NCI-H2196 treated with DMSO at 0.1 percent for 48 hours (cell line): ENCODE data around the gene GRAMD4.
"Not testable (repeated sequence)": the region's sequence is repeated elsewhere in the genome, so short reads cannot be mapped to it uniquely, and the experiment has no call there.

Experiments
- DNase-seq: peaks from one replicate; lab custom pipeline; 2025; ENCODE audit not compliant: unreplicated experiment; lab: John Stamatoyannopoulos, UW

The GRAMD4 gene

DNA sequence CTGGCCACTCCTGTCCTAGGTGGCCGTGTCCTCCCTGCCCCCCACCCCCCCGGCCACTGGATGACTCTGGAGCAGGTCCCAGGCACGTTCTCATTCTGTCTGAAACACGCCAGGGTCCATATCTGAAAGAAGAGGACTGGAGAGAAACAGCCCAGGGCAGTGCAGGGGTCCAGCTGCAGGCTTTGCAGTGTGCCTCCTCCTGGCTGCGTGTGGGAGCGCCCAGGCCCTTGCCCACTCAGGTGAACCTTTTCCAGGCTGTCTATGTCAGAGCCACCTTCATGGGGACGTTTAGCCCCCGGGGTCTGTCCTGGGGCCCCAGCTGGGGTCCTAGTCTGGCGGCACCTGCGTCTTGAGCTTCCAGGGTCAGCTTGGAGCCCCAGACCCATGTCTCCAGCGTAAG lies 15.6 kb downstream of the GRAMD4 start:
- no peak for DNase-seq

DNA sequence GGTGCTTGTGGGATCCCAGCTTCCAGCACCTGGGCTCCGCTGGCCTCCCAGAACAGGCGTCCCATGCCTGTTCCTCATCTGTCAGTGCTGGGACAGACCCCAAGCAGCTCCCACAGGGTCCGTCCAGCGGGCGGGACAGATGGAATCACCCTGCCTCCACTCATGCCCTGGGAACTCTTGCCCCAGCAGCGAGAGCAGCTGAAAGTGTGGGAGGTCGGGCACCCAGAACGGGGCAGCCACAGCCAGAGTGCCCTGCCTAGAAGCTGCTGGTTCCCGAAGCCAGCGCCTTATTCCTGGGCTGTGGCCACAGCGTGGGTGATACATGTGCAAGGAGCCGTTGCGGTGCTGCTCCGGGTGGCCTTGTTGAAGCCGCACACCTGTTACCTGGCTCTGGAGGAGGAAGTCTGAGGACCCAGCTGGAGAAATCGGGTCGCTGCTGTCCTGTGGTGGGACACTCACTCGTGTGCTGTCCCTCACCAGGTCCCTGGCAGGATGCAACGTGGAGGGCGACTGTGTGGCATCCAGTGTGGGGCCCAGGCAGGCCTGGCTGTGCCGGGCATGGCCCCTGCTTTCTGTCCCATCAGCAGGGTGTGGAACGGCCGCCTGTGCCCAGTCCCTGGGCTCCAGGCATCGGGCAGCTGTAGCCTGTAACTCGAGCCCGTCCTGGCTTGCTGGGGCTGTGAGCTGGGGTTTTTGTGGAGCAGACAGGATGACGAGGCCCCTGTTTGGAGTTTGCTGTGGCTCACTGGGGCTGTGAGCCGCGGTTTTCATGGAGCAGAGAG lies 16.2 kb downstream of the GRAMD4 start:
- DNase-seq, result no peak

DNA sequence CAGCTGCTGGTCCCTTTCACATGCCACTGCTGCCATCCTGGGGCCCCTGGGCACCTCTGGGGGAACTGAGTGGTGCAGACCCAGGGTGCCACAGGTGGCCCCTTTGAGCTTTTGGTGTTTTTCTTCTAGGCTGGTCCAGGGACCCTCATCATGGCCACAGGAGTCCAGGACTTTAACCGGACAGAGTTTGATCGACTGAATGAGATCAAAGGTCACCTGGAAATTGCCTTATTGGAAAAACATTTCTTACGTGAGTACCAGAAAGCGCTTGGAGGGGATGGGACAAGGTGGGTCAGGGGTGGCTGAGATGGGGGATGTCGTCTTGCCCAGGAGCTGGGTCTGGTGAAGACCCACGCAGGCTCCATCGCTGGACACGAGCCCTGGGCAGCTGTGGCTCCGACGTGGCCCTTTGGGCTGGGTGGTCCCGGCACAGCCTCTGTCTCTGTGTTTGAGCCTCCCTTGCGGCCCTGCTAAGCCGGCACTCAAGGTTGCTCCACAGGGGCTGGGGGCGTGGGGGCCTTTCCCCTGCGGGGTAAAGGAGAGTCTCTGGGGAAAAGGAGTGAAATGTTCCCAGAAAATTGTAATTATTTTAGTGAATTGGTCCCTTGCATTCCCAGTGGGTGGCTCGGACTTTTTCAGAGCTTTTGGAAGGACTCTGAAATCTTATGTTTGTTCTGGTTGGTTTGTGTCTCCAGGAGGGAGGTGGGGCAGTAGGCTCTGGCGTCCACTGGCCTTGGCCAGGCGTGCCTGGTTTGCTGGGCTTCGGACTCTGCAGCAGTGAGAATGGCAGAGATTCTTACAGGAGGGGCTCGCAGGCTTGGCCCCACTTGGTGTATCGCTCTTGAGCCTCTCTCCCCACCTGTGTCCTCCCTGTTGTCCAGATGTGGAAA lies 17.8 kb downstream of the GRAMD4 start:
- DNase-seq, result no peak

DNA sequence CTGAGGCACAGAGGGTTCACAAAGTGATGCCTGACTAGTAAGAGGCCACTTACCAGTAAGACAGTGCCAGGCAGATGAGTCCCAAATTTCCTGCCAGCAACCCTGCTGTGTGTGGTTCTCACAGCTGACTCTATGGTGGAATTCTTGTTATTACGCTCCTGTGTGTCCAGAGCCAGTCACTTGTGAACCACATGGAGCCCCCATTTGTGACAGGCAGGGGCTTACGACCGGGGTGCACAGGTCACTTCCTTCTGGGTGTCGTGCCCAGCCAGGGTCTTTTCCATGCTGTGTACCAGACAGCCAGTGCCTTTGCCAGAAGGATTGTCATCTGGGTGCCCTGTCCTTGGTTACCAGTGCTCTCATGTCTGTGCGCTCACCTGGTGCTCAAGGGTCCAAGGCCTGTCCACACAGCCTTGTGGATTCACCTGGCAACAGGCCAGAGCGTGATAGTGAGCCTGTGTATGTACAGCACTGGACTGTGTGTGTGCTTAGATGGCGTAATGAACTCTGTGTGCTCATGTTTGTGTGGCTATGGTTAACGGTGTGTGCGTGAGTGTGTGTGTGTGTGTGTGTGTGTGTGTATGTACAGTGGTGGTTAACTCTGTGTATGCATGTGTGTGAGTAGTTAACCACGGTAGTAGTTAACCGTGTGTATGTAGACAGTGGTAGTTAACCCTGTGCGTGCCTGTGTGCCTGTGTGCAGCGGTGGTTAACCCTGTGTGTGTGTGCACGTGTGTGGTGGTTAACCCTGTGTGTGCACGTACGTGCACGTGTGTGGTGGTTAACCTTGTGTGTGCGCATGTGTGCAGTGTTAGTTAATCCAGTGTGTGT lies 18.6 kb downstream of the GRAMD4 start:
- peak; percentile 13 for DNase-seq

DNA sequence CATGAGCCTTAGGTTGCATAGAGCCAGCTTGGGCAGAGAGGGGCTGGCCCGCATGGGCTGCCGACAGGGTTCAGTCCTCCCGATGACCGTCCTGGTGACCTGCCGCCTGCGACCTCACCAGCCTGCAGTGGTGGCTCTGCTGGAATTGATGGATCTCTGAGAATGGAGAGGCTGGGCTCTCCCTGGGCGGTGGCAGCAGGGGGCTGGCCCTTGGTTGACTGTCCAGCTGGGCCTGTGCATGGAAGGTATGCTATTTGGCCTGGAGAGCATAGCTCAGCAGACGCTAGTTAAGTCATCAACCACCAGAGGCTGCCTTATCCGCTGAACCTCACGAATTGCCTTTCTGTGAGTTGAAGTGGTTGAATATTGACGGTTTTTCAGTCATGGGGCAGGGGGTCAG lies 19.7 kb downstream of the GRAMD4 start:
- DNase-seq, result no peak

DNA sequence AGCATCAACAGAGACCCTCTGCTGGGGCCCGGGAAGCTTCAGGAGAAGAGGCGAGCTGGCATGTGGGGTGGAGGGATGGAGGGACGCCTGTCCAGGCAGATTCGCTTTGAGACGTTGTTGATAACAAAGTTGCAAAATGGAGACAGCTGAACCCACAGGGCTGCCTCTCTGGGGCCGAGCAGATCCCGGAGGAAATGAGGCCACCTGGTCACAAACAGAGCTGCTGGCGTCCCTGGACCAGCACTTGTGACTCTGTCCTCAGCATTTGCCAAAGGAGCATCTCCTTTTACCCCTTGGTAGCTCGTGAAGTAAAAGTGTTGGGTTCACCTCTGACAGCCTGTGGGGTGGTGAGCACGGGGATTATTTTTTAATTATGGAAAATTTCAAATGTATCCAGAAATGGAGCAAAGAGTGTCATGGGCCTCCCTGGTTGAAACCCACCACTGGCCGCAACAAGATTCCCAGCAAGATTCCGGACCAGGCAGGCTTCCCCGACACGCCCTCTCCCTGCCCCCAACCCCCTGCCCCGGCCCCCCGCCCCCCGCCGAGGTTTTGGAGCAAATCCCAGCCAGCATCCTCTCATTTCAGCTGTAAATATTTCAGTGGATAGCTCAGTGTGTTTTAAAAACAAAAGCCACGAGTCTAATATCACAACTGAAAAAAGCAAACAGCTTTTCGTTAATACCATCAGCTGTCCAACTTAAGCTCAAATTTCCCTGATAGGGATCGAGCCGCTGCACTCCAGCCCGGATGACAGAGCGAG lies 20.3 kb downstream of the GRAMD4 start:
- DNase-seq, result no peak

DNA sequence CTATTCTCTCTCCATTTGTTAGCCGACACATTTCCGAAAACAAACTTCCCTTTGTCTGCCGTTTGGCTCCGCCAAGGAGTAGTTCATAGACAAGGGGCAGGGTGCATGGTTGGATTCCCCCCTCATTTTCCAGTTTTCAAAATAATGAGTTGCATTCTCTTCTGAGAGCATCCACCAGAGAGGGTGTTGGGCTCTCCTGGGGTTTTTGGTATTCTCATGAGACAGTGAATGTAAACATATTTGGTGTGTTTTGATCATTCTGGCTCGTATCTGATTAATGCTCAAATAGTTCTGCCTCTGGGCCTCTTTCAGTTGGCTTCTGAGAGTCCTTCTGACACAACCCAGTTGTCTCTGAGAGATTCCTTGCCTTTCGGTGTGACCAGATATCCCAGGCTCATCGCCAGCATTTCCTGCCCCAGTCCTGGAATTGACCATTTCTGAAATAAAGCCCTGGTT lies 21.7 kb downstream of the GRAMD4 start:
- no peak for DNase-seq

DNA sequence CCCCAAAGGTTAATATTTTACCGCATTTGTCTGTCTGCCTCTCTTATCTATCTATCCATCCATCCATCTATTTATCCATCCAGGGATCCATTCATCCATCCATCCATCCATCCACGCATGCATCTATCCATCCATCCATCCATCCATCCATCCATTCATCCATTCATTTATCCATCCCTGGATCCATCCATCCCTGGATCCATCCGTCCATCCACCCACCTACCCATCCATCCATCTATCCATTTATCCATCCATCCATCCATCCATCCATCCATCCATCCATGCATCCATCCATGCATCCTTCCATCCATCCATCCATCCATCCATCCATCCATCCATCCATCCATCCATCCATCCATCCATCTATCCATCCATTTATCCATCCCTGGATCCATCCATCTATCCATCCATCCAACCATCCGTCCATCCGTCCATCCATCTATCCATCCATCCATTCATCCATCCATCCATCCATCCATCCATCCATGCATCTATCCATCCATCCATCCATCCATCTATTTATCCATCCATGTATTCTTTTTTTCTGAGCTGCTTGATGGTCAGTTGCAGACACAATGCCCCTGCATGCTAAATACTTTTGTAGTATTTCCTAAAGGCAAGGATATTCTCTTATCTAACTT lies 22.8 kb downstream of the GRAMD4 start:
- DNase-seq, result not testable (repeated sequence)

DNA sequence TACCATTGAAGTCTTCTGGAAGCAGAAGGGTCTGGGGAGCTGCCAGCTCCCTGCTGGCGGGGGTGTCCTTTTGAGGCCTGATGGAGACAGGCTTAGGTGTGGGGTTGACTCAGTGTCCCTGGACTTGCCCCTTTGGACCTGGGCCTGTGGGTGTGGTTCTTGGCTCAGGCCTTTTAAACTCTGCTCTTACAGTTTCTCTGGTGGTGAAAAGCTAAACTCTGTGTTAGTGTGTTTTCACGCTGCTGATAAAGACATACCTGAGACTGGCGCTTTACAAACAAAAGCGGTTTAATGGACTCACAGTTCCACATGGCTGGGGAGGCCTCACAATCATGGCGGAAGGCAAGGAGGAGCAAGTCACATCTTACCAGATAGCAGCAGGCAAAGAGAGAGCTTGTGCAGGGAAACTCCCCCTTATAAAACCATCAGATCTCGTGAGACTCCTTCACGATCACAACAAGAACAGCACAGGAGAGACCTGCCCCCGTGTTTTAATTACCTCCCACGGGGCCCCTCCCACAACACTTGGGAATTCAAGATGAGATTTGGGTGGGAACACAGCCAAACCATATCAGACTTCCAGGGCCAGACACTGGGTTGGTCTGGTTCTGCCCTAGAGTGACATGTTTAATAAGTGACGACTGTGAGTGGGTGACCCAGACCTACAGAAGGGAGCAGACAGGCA lies 26.5 kb downstream of the GRAMD4 start:
- DNase-seq, result no peak

DNA sequence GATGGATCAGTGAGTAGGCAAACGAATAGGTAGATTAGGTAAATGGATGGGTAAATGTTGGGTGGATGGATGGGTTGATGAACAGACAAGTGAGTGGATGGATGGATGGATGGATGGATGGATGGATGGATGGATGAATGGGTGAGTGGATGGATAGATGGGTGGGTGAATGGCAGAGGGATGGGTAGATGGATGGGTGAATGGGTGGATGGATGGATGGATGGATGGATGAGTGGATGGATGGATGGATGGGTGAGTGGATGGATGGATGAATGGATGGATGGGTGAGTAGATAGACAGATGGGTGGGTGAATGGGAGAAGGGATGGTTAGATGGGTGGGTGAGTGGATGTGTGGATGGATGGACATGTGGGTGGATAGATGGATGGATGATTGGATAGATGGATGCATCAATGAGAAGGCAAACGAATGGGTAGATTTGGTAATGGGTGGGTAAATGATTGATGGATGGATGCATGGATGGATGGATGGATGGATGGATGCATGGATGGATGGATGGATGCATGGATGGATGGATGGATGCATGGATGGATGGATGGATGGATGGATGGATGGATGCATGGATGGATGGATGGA lies 28.1 kb downstream of the GRAMD4 start:
- DNase-seq, result not testable (repeated sequence)

DNA sequence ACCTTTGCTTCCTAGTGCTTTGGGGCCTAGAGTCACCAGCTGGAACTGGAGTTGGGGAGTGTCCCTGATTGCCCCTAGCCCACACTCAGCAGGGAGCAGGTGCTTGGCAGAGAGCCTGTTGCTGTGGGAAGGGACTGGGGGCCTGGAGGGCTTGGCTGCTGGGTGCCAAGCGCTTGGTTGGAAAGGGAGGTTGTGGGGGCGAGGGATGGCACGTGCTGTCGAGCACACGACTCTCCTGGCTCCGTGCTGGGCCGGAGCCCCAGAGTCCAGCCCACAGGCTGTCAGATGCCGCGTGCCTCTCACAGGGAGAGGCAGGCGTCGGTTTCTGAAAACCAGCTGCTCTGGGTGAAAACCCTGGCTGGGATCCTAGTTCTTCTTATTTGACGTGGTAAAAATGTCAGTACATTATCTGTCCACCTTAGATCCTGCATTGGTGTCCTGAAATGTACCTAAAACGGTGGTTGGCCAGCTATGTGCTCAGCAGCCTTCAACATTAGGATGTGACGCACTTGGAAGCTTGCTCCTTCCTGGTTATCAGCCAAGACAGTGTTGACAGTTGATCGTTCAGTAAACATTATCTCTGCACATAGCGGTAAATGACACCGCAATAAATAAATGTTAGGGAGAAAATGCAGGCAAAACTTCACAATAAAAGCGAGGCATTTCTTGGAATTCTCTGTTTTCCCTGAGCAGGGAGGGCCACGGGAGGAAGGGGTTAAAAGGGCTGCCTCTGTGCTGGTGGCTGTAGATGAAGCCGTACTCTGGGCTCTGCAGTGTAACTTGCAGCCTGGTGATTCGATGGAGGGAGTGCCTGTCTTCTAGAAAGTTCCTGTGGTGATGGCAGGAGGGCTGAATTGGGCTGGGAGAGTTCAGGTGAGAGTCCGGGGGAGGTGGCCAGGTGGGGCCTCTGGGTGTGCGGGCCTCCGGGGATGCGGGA lies 29.2 kb downstream of the GRAMD4 start:
- peak; percentile 90 for DNase-seq

DNA sequence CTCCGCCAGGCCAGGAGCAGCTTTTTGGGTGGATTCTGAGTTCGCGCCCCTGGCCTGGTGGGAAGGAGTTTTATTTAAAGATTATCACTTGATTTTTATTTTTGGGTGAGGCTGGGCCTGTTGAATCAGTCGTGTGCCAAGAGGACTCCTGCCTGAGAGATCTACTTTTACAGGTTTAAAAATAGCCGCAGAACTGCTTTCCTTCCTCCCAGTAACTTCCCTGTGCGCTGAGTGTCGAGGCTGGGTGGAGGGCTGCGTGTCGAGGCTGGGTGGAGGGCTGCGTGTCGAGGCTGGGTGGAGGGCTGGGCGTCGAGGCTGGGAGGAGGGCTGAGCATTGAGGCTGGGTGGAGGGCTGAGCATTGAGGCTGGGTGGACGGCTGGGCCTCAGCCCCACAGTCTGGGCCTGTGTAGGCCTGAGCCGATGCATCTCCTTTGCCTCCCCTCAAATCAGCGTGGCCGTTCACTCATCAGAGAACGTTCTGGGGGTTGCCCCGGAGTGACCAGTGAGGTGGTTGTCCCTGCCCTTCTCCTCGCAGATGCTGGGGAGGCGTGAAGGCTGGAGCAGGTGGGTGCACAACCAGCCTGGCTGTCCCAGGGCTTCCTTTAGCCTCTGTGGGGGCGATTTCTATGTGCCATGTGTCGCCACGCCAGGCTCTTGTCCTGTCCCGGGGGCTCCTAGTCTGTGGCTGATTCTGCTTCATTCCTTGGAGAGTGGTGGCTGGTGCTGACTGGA lies 30.1 kb downstream of the GRAMD4 start:
- no peak for DNase-seq

DNA sequence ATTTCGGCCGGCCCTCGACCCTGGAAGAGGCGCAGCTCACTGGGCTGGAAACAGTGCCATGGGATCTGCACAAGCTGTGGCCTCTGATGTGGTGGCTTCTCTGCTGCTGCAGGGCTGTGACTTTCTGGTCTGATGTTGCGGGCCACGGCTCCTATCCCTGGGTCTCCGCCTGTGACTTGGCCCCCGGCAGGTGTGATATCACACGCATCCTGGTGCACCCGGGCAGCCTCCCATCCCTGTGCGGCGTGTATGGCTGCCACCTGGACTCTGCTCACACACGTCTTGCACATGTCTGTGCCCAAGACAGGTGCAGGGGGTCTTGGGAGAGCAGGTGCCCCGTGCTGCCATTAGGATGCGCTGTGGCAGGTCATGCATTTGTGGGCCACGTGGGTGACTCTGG lies 31.1 kb downstream of the GRAMD4 start:
- DNase-seq, result no peak

DNA sequence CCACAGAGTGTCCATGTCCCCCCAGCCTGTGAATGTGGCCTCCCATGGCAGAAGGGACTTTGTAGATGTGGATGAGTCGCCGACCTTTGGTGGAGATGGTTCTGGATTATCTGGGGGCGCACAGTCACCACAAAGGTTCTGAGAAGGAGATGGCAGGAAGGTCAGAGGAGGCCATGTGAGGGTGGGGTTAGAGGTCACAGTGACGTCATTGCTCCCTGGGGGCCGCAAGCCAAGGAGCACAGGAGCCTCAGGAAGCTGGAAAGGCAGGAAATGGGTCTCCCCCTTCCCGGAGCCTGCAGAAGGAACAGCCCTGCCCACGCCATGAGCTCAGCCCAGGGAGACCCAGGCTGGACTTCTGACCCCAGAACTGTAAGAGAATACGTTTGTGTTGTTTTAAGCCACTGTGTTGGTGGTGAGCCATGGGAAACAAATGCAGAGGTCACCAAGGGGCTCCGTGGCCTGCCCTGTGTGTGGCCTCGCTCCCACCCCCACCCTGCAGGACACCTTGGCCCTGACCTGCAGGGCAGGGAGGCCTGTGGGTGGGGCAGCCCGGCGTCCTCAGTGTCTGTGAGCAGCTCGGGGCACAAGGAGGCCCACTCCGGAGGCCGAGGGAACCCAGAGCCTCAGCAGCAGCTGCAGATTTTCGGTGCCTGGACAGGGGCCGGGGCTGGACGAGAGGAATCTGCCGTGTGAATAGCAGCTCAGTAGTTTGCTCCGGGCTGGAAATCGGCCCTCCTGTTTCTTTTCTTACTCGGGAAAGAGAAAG lies 32.1 kb downstream of the GRAMD4 start:
- no peak for DNase-seq

DNA sequence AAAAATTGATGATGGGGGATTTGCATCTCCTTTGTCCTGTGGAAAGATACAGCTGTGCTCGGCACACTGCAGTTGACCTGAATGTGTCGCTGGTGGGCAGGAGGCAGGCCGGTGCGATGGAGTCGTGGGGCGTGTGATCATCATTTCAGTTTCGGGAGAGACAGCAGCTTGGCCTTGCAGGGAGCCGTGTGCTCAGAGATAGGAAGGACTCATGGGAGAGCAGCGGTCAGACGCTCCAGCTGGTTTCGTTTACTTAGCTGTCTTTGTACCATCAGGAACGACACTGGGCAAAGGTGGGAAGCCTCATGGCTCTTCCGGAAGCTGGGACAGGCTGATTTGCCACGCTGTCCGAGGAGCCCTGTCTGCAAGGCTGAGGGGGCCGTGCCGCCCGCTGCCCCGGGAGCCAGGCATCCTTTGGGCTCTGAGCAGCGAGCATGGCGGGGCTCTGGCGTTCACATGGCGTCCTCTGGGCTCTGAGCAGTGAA lies 32.7 kb downstream of the GRAMD4 start:
- peak; percentile 20 for DNase-seq

DNA sequence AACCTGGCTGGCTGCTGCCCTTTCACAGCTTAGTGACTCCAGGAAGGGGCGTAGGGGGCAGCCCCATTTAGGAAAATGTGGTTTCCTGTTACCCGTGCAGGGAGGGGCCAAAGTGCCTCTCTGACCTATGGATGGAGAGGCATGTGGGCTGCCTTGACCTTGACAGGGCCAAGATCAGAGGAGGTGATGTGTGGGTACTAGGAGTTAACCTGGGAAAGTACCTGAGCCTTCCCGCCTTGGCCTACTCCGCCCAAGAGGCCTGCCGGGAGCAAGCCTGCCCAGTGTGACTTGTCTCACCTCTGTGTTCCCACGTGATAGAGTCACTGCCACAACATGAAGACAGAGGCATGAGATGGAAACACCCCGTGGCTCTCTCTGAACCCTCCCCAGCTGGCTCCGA lies 33.4 kb downstream of the GRAMD4 start:
- DNase-seq, result no peak
